HCT116 (cell line): ENCODE measurements around the gene C3orf22. TPM values are rescaled to one million over a fixed set of nuclear protein-coding genes. Genes with fewer than 3 reads are reported as not detected.

ENCODE experiments used
- ATAC-seq: fragments of 200-7000 bp; cut with Tn5 transposase; 2 replicates; pipeline ENCODE4 v1.9.1; 2020; ENCODE audit warnings: mild to moderate bottlenecking, moderate library complexity
- BruUV-seq: library from RNA; stranded (reverse); fragments of 400-500 nt; replicated peaks from 2 replicates; lab custom pipeline; 2021; lab: Mats Ljungman, UMichigan
- CTCF ChIA-PET: fragments of 300-600 bp; sonication (Branson Sonifier 250); formaldehyde crosslinking; loops from one replicate; lab custom pipeline; 2021; ENCODE audit warnings: antibody characterized with exemption; lab: Charles Lee
- POLR2A ChIA-PET: fragments of 300-600, 350-600 bp; sonication (Branson Sonifier 250); formaldehyde crosslinking; loops from one replicate; lab custom pipeline; 2021; ENCODE audit warnings: antibody characterized with exemption; lab: Charles Lee
- RAD21 ChIA-PET, 2 experiments: fragments of 300-600 bp; sonication (Branson Sonifier 250); formaldehyde crosslinking; loops; one replicate each; lab custom pipeline; 2023; ENCODE audit warnings: low total read pairs in 2 of 2; ENCODE audit not compliant: uncharacterized antibody in 2 of 2, unreplicated experiment in 2 of 2, low non-redundant PET in 1 of 2; lab: Charles Lee
- DNase-seq: peaks from one replicate; pipeline ENCODE4 v3.0.0-alpha.2; 2010; ENCODE audit warnings: low read depth, low spot score
- H2AFZ ChIP-seq: fragments of 200-600 bp; shearing (Covaris generic), sonication (generic); 2 replicates; pipeline ENCODE4 v1.6.1; 2017; ENCODE audit warnings: low read depth, mixed run types, mixed read lengths, antibody characterized with exemption, low read length; ENCODE audit not compliant: poor library complexity, severe bottlenecking
- H3K27ac ChIP-seq: 2 replicates; pipeline ENCODE4 v1.5.1; 2012; ENCODE audit warnings: low read depth, low read length
- H3K27me3 ChIP-seq: fragments of 200-600 bp; sonication (generic); 2 replicates; pipeline ENCODE4 v1.6.1; 2016; ENCODE audit warnings: mixed run types, low read length, mixed read lengths; ENCODE audit not compliant: insufficient read depth
- H3K36me3 ChIP-seq, 2 experiments: fragments of 200-500 bp in 1 of 2; fragments of 200-600 bp in 1 of 2; sonication (Bioruptor generic) in 1 of 2; sonication (generic) in 1 of 2; 2 replicates each; pipeline versions ENCODE4 v1.5.1 to v1.6.1; 2014 to 2016; ENCODE audit warnings: low read length in 2 of 2, inconsistent platforms in 1 of 2, mixed read lengths in 1 of 2, mixed run types in 1 of 2; ENCODE audit not compliant: insufficient read depth in 2 of 2, control insufficient read depth in 1 of 2
- H3K4me1 ChIP-seq, 2 experiments: fragments of 200-600 bp in 1 of 2; sonication (generic) in 1 of 2; 2 replicates each; pipeline versions ENCODE4 v1.5.1 to v1.6.1; 2012 to 2017; ENCODE audit warnings: low read length in 2 of 2, inconsistent platforms in 1 of 2, mild to moderate bottlenecking in 1 of 2, mixed read lengths in 1 of 2, mixed run types in 1 of 2, moderate library complexity in 1 of 2; ENCODE audit not compliant: insufficient read depth in 2 of 2, control insufficient read depth in 1 of 2
- H3K4me2 ChIP-seq: fragments of 200-600 bp; sonication (generic); 2 replicates; pipeline ENCODE4 v1.6.1; 2017; ENCODE audit warnings: mixed run types, low read length, mixed read lengths
- H3K4me3 ChIP-seq, 2 experiments: fragments of 200-600 bp in 1 of 2; sonication (generic) in 1 of 2; replicated peaks in 1 of 2; 2 replicates each; pipeline ENCODE4 v1.5.1; 2011 to 2016; ENCODE audit warnings: low read length in 2 of 2, control low read depth in 1 of 2, low read depth in 1 of 2, mild to moderate bottlenecking in 1 of 2, mixed read lengths in 1 of 2, mixed run types in 1 of 2
- H3K79me2 ChIP-seq: fragments of 200-600 bp; sonication (generic); 2 replicates; pipeline ENCODE4 v1.6.1; 2017; ENCODE audit warnings: mild to moderate bottlenecking, mixed run types, low read length, moderate library complexity, mixed read lengths; ENCODE audit not compliant: insufficient read depth
- H3K9ac ChIP-seq: fragments of 200-600 bp; sonication (generic); 2 replicates; pipeline ENCODE4 v1.6.1; 2016; ENCODE audit warnings: low read length, mixed read lengths
- H3K9me2 ChIP-seq: fragments of 200-600 bp; sonication (generic), shearing (Covaris generic); 2 replicates; pipeline ENCODE4 v1.6.1; 2017; ENCODE audit warnings: mixed run types, mild to moderate bottlenecking, moderate library complexity; ENCODE audit not compliant: insufficient read depth
- H3K9me3 ChIP-seq, 2 experiments: fragments of 200-500 bp in 1 of 2; fragments of 200-600 bp in 1 of 2; sonication (Bioruptor generic) in 1 of 2; sonication (generic) in 1 of 2; 2 replicates each; pipeline ENCODE4 v1.6.1; 2014 to 2017; ENCODE audit warnings: low read length in 2 of 2, mixed read lengths in 2 of 2, inconsistent platforms in 1 of 2, low read depth in 1 of 2, mild to moderate bottlenecking in 1 of 2, mixed run types in 1 of 2, moderate library complexity in 1 of 2; ENCODE audit not compliant: control insufficient read depth in 1 of 2, insufficient read depth in 1 of 2
- H4K20me1 ChIP-seq: fragments of 200-600 bp; sonication (generic), shearing (Covaris generic); 2 replicates; pipeline ENCODE4 v1.6.1; 2017; ENCODE audit warnings: mixed run types, mild to moderate bottlenecking, moderate library complexity; ENCODE audit not compliant: insufficient read depth
- CEBPB ChIP-seq: IDR thresholded peaks from 2 replicates; pipeline ENCODE4 v1.6.1; 2012; ENCODE audit warnings: low read depth
- EZH2phosphoT487 ChIP-seq: fragments of 200-600 bp; IDR thresholded peaks from 2 replicates; pipeline ENCODE4 v1.6.1; 2018; ENCODE audit warnings: antibody characterized with exemption, borderline replicate concordance
- JUND ChIP-seq: IDR thresholded peaks from 2 replicates; pipeline ENCODE4 v1.6.1; 2012
- RAD21 ChIP-seq: IDR thresholded peaks from 2 replicates; pipeline ENCODE4 v1.6.1; 2012; ENCODE audit warnings: low read depth, mild to moderate bottlenecking
- SIN3A ChIP-seq: IDR thresholded peaks from 2 replicates; pipeline ENCODE4 v1.6.1; 2012; ENCODE audit warnings: low read depth
- TCF7L2 ChIP-seq: IDR thresholded peaks from 2 replicates; pipeline ENCODE4 v1.7.0; 2011; ENCODE audit warnings: borderline replicate concordance, inconsistent platforms; ENCODE audit not compliant: insufficient read depth, insufficient read length; ENCODE audit errors: extremely low read depth
- ZNF274 ChIP-seq: fragments of 200-500 bp; sonication (Bioruptor generic); IDR thresholded peaks from 2 replicates; pipeline ENCODE4 v1.6.1; 2014; ENCODE audit warnings: mild to moderate bottlenecking, low read depth, low read length, inconsistent platforms
- intact Hi-C: fragments of 100-400 bp; cut with micrococcal nuclease; formaldehyde crosslinking; loops from 2 replicates; pipeline ENCODE4 v1.10.0; 2022
- total RNA-seq: library from RNA; stranded (reverse); gene quantifications from one replicate; pipeline ENCODE4 v1.2.1, GENCODE V29; 2021; ENCODE audit not compliant: unreplicated experiment
- TF ChIP-seq, protein P1 (sequence below): IDR thresholded peaks from 2 replicates; pipeline ENCODE4 v1.6.1; 2012
- TF ChIP-seq, protein P2 (sequence below), 3 experiments: fragments of 200-600 bp in 1 of 3; sonication (generic) in 1 of 3; IDR thresholded peaks in 2 of 3; conservative IDR thresholded peaks in 1 of 3; 2 replicates each; pipeline ENCODE4 v1.5.1; 2012 to 2017; ENCODE audit warnings: low read depth in 2 of 3, low read length in 2 of 3, antibody characterized with exemption in 1 of 3, borderline replicate concordance in 1 of 3, control low read depth in 1 of 3, mild to moderate bottlenecking in 1 of 3, mixed read lengths in 1 of 3, mixed run types in 1 of 3, moderate library complexity in 1 of 3; ENCODE audit not compliant: insufficient read depth in 1 of 3
- TF ChIP-seq, protein P3 (sequence below): IDR thresholded peaks from 2 replicates; pipeline ENCODE4 v1.6.1; 2012; ENCODE audit warnings: low read depth
- TF ChIP-seq, protein P4 (sequence below): IDR thresholded peaks from 2 replicates; pipeline ENCODE4 v1.6.1; 2012

C3orf22 gene
- total RNA-seq, 1 experiment from 2014 or later: not detected

DNA sequence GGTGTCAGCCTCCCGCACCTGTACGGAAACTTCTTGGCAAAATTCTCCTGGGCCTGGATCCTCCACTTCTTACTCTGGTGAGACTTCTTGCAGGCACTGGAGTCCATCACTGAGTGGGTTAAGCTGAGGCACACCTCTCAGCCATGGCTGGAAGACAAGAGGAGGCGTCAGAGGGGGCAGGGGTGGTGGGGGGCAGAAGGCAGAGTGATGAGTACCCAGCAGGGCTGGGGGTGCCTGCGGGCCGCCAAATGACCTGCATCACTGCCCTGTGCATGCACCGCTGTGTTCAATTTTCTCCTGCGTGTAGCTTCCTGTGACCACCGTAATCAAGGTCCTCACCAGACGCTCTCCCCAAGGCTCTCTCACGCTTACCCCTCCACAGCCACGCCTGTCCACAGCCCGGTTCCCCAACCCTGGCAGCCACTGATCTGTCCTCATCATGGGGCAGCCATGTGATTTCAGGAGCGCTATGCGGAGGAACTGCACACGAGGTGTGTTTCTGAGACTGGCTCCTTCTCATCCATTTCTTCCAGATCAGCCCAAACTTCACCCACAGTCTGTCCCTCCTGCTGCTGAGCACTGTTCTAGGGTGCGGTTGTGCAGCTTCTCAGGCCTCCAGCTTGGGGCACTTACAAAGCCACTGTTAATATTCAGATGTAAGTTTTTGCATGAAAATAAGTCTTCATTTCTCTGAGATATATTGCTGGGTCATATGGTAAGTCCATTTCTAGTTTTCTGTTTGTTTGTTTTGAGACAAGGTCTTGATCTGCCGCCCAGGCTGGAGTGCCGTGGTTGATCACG lies 5.2 kb downstream of the C3orf22 start:
- no TSS peak for BruUV-seq
- Histone ChIP-seq H4K20me1 (no peaks in the 10 kb centered on the region), H3K36me3 (no peaks in the 10 kb centered on the region), H3K27ac (no peak overlapping the region), H3K4me2 (no peak overlapping the region), H3K9me2 (no peaks in the 10 kb centered on the region), H3K9me3 (no peaks in the 10 kb centered on the region), H3K9ac (no peak overlapping the region), H2AFZ (no peak overlapping the region), H3K4me3 (no peak overlapping the region), H3K4me1 (no peaks in the 10 kb centered on the region), H3K27me3 (no peaks in the 10 kb centered on the region), H3K79me2 (no peaks in the 10 kb centered on the region)
- ATAC-seq (no peak), DNase-seq (no peak)
- RAD21 ChIA-PET: no interaction called here
- POLR2A ChIA-PET: no interaction called here
- CTCF ChIA-PET: no interaction called here
- TF ChIP-seq, protein P1, sequence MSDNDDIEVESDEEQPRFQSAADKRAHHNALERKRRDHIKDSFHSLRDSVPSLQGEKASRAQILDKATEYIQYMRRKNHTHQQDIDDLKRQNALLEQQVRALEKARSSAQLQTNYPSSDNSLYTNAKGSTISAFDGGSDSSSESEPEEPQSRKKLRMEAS: no peak
- no peak for TF ChIP-seq ZNF274
- TF ChIP-seq RAD21: no peak
- TF ChIP-seq, protein P2, sequence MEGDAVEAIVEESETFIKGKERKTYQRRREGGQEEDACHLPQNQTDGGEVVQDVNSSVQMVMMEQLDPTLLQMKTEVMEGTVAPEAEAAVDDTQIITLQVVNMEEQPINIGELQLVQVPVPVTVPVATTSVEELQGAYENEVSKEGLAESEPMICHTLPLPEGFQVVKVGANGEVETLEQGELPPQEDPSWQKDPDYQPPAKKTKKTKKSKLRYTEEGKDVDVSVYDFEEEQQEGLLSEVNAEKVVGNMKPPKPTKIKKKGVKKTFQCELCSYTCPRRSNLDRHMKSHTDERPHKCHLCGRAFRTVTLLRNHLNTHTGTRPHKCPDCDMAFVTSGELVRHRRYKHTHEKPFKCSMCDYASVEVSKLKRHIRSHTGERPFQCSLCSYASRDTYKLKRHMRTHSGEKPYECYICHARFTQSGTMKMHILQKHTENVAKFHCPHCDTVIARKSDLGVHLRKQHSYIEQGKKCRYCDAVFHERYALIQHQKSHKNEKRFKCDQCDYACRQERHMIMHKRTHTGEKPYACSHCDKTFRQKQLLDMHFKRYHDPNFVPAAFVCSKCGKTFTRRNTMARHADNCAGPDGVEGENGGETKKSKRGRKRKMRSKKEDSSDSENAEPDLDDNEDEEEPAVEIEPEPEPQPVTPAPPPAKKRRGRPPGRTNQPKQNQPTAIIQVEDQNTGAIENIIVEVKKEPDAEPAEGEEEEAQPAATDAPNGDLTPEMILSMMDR (IDR thresholded peaks at IDR 0.05 in 2 of 3, conservative IDR thresholded peaks at IDR 0.05 in 1 of 3; ENCODE audit: borderline replicate concordance in 1 of 3, insufficient read depth in 1 of 3, low read depth in 2 of 3, low read length in 2 of 3): no peak
- no peak for TF ChIP-seq CEBPB
- TF ChIP-seq EZH2phosphoT487: no peak
- no peak for TF ChIP-seq TCF7L2
- TF ChIP-seq SIN3A: no peak
- TF ChIP-seq, protein P3, sequence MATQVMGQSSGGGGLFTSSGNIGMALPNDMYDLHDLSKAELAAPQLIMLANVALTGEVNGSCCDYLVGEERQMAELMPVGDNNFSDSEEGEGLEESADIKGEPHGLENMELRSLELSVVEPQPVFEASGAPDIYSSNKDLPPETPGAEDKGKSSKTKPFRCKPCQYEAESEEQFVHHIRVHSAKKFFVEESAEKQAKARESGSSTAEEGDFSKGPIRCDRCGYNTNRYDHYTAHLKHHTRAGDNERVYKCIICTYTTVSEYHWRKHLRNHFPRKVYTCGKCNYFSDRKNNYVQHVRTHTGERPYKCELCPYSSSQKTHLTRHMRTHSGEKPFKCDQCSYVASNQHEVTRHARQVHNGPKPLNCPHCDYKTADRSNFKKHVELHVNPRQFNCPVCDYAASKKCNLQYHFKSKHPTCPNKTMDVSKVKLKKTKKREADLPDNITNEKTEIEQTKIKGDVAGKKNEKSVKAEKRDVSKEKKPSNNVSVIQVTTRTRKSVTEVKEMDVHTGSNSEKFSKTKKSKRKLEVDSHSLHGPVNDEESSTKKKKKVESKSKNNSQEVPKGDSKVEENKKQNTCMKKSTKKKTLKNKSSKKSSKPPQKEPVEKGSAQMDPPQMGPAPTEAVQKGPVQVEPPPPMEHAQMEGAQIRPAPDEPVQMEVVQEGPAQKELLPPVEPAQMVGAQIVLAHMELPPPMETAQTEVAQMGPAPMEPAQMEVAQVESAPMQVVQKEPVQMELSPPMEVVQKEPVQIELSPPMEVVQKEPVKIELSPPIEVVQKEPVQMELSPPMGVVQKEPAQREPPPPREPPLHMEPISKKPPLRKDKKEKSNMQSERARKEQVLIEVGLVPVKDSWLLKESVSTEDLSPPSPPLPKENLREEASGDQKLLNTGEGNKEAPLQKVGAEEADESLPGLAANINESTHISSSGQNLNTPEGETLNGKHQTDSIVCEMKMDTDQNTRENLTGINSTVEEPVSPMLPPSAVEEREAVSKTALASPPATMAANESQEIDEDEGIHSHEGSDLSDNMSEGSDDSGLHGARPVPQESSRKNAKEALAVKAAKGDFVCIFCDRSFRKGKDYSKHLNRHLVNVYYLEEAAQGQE: no peak
- TF ChIP-seq, protein P4, sequence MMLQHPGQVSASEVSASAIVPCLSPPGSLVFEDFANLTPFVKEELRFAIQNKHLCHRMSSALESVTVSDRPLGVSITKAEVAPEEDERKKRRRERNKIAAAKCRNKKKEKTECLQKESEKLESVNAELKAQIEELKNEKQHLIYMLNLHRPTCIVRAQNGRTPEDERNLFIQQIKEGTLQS: no peak
- TF ChIP-seq JUND: no peak
- intact Hi-C loops: no loop called here
